HG02610 (cell line): ENCODE results near the gene PARD3.
A peak's percentile ranks its signal among the peaks of the same experiment; 100 is the strongest.

Experiments
- ATAC-seq: cut with Tn5 transposase; IDR thresholded peaks from one replicate; pipeline ENCODE4 v1.9.1; 2021; ENCODE audit warnings: mild to moderate bottlenecking, moderate library complexity; ENCODE audit not compliant: unreplicated experiment

The PARD3 gene

GRCh38 chr10:34698248-34698831 lies 116.8 kb downstream of the PARD3 start:
- ATAC-seq = no peak

GRCh38 chr10:34697351-34698247 lies 117.5 kb downstream of the PARD3 start:
- no peak for ATAC-seq

- no peak for ATAC-seq
Observed at GRCh38 chr10:34696423-34696822, 118.7 kb downstream of the PARD3 start.

- ATAC-seq = no peak
Observed at GRCh38 chr10:34690383-34691049, 124.6 kb downstream of the PARD3 start.

GRCh38 chr10:34689053-34689452 lies 126.0 kb downstream of the PARD3 start:
- no peak for ATAC-seq

- no peak for ATAC-seq
Observed at GRCh38 chr10:34687434-34688210, 127.5 kb downstream of the PARD3 start.

GRCh38 chr10:34682580-34682979 lies 132.5 kb downstream of the PARD3 start:
- no peak for ATAC-seq

- ATAC-seq = no peak
Observed at GRCh38 chr10:34681933-34682332, 133.2 kb downstream of the PARD3 start.

GRCh38 chr10:34679177-34679576 lies 135.9 kb downstream of the PARD3 start:
- ATAC-seq = no peak

GRCh38 chr10:34677591-34677990 lies 137.5 kb downstream of the PARD3 start:
- no peak for ATAC-seq

GRCh38 chr10:34677132-34677531 lies 138.0 kb downstream of the PARD3 start:
- ATAC-seq = no peak

- ATAC-seq = no peak
Observed at GRCh38 chr10:34674176-34674575, 140.9 kb downstream of the PARD3 start.

GRCh38 chr10:34670081-34670480 lies 145.0 kb downstream of the PARD3 start:
- ATAC-seq = no peak

GRCh38 chr10:34669079-34669478 lies 146.0 kb downstream of the PARD3 start:
- ATAC-seq = no peak

- no peak for ATAC-seq
Observed at GRCh38 chr10:34667177-34667576, 147.9 kb downstream of the PARD3 start.

- ATAC-seq = peak; percentile 57
Observed at GRCh38 chr10:34666008-34666704, 148.9 kb downstream of the PARD3 start.

GRCh38 chr10:34664706-34665105 lies 150.4 kb downstream of the PARD3 start:
- ATAC-seq = no peak

- no peak for ATAC-seq
Observed at GRCh38 chr10:34661580-34661979, 153.5 kb downstream of the PARD3 start.

GRCh38 chr10:34658934-34659333 lies 156.2 kb downstream of the PARD3 start:
- no peak for ATAC-seq

GRCh38 chr10:34656661-34657060 lies 158.4 kb downstream of the PARD3 start:
- no peak for ATAC-seq
